HEK293T (cell line): ENCODE measurements around the gene FOXQ1.

Source experiments
- BHLHE40 ChIP-seq: fragments of 450-650 bp; IDR thresholded peaks from 2 replicates; pipeline ENCODE4 v1.6.1; 2016; ENCODE audit warnings: mild to moderate bottlenecking, moderate library complexity, borderline replicate concordance
- ELF4 ChIP-seq: fragments of 450-650 bp; IDR thresholded peaks from 2 replicates; pipeline ENCODE4 v1.6.1; 2017; ENCODE audit warnings: antibody characterized with exemption
- FOXK2 ChIP-seq: fragments of 450-650 bp; IDR thresholded peaks from 2 replicates; pipeline ENCODE4 v1.6.1; 2016; ENCODE audit warnings: mild to moderate bottlenecking
- LEF1 ChIP-seq: fragments of 450-650 bp; IDR thresholded peaks from 2 replicates; pipeline ENCODE4 v1.6.1; 2017; ENCODE audit warnings: mild to moderate bottlenecking, borderline replicate concordance
- PKNOX1 ChIP-seq: fragments of 450-650 bp; IDR thresholded peaks from 2 replicates; pipeline ENCODE4 v1.6.1; 2016
- SP1 ChIP-seq: fragments of 450-650 bp; IDR thresholded peaks from 2 replicates; pipeline ENCODE4 v1.6.1; 2017
- SUZ12 ChIP-seq: fragments of 450-650 bp; IDR thresholded peaks from 2 replicates; pipeline ENCODE4 v1.6.1; 2016; ENCODE audit warnings: mild to moderate bottlenecking
- TARDBP ChIP-seq: fragments of 450-650 bp; IDR thresholded peaks from 2 replicates; pipeline ENCODE4 v1.6.1; 2016

GRCh38 chr6:1313767-1314503, 2.0 kb downstream of the FOXQ1 start:
- TF ChIP-seq SP1 (no peak), SUZ12 (no peak), PKNOX1 (no peak; the same call in 1 of the 2 replicates), TARDBP (no peak), BHLHE40 (no peak), FOXK2 (no peak), ELF4 (no peak), LEF1 (no peak)
